Right renal cortex interstitium (tissue), 3 donors: ENCODE data around the gene HS3ST4. TPM values are rescaled to one million over a fixed set of nuclear protein-coding genes. Genes with fewer than 3 reads are reported as not detected.

Experiments
- DNase-seq, 3 donors: peaks; one replicate each; pipeline ENCODE4 v3.0.0-alpha.2; 2013; ENCODE audit warnings: low read depth in 3 of 3, low spot score in 2 of 3
- polyA plus RNA-seq, 3 donors: library from polyadenylated mRNA; unstranded; fragments of 120-200 nt; gene quantifications; one replicate each; pipeline ENCODE4 v1.2.1, GENCODE V29; 2013; ENCODE audit not compliant: insufficient read length in 3 of 3

HS3ST4 gene
- under 1 TPM; 0.27 to 0.57 (median 0.42) TPM for polyA plus RNA-seq

DNA sequence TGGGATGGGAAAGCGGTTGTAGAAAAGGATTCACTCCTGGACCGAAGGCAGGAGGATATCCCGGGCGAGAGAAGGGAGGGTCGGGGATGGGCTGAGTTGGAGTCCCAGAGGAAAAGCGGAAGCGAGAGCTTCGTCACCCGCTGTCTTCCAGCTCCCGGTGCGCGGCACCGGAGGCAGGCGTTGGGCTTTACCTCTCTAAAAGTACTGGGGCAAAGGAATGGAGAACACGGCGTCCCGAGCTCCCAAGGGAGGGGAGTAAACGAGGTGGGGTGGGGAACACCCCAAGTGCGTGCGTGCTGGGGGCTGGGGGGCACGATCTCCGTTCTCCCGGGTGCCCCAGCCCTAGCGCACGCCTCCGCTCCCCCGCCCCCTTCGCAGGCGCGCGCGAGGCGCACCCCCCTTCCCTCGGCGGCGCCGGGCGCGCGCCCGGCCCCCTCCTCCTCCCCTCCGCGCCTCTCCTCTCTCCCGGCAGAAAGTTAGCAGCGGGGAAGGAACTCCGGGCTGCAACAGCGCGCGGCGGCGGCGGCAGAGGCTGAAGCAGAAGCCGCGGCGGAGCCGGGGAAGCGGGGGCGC lies at the start of gene HS3ST4:
Gene HS3ST4 (plus strand): TSS at position 441 of the 573 bp plus-strand sequence.
- DNase-seq, result no peak

GRCh38 chr16:25643633-25644032 lies 48.1 kb upstream of the HS3ST4 start:
- no peak for DNase-seq

DNA sequence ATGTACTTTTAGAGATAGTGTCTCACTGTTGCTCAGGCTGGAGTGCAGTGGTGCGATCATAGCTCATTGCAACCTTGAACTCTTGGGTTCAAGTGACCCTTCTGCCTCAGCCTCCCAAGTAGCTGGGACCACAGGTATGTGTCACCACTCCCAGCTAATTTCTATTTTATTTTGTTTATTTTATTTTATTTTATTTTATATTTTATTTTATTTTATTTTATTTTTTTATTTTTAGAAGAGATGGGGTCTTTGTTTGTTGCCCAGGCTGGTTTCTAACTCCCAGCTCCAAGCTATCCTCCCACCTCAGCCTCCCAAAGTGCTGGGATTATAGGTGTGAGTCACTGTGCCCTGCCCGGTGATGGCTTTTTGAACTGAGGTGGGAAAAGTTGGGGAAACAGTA lies 35.1 kb upstream of the HS3ST4 start:
- no peak for DNase-seq

DNA sequence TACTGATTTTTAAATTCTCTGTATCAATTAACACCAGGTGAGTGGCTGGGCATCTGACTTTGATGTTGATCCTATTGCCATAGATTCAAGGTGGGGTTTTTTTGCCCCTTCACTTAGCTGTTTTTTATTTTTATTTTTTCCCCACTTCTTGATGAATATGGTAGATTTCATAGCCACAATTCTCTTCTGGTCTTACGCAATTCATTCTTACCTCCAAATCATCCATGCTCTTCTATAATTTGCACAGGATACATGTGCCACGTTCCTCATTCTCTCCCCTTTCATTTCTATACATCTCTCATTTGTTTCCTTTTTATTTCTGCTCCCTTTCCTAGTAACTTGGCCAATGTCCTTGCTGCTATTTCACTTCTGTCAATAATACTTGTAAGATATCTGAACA lies 14.9 kb upstream of the HS3ST4 start:
- no peak for DNase-seq

DNA sequence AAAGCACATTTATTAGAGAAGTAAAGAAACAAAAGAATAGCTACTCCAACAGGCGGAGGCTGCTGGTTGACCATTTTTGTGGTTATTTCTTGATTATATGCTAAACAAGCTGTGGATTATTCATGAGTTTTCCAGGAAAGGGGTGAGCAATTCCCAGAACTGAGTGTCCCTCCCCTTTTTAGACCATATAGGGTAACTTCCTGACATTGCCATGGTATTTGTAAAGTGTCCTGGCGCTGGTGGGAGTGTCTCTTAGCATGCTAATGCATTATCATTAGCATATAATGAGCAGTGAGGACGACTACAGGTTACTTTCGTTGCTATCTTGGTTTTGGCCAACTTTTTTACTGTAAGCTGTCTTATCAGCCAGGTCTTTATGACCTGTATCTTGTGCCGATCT lies 12.2 kb upstream of the HS3ST4 start:
- no peak for DNase-seq

- DNase-seq, result no peak
Measured at GRCh38 chr16:25689137-25689836, 2.5 kb upstream of the HS3ST4 start.

DNA sequence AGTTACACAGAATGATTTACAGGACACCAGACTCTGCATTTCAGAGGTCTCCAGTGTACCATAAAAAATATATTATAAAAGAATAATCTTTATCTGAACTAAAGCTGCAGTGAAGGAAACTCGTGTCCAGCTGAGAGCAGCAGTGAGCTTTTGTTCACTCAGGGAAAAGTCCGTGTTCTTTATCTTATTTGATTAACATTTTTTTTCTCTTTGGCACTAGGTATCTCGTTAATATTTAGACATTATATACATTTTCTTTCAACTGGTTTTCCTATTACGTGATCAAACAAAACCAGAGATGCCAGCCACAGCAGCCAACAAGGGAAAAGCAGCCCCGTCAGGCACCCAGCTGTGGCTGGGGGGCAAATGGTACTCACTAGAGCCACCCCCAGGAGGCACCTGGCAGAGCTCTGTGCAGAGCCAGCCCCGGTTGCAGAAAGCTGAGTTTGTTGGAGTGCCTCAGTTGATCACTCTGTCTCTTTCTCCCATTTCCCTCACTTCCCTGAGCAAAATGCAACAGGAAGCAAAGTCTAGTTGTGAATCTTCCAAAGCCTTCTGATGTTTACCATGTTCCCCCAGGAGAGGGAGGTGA lies 1.1 kb upstream of the HS3ST4 start:
- DNase-seq, result no peak

GRCh38 chr16:25692351-25692741 lies 587 bp downstream of the HS3ST4 start:
- DNase-seq, result no peak

GRCh38 chr16:25692742-25693508 lies 1.2 kb downstream of the HS3ST4 start:
- no peak for DNase-seq

- DNase-seq, result no peak
Measured at GRCh38 chr16:25693631-25694030, 1.9 kb downstream of the HS3ST4 start.

- DNase-seq, result no peak
Measured at GRCh38 chr16:25699069-25699468, 7.3 kb downstream of the HS3ST4 start.

- DNase-seq, result no peak
Measured at GRCh38 chr16:25700547-25700946, 8.8 kb downstream of the HS3ST4 start.

- DNase-seq, result no peak
Measured at GRCh38 chr16:25707553-25707952, 15.8 kb downstream of the HS3ST4 start.

DNA sequence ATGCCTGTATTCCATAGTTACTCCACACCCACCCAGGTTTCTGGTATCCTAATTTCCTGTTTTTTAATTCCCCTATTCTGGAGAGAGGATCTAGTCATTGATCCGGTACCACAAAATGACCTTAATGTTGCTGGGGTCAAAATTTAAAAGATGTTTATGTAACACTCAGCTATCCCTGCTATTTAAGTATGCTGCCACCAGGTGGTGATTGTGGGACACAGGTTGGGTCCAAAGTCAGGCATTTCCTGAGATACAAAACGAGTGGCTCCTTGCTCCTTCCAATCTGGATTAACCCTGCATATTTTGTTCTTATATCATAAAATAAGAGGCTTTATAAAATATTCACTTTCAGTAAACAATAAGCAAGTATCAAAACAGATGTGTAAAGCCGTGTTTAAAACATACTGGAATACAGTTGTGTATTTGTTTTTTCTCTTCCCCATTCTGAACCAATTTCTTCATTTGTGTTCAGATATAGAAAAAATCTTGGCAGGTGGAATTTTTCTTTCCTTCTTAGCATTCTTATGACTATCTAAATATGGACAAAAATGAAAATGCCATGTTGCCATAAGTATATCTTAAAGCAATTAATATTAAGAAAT lies 16.3 kb downstream of the HS3ST4 start:
- DNase-seq, result no peak

GRCh38 chr16:25709213-25709612 lies 17.5 kb downstream of the HS3ST4 start:
- DNase-seq, result no peak

DNA sequence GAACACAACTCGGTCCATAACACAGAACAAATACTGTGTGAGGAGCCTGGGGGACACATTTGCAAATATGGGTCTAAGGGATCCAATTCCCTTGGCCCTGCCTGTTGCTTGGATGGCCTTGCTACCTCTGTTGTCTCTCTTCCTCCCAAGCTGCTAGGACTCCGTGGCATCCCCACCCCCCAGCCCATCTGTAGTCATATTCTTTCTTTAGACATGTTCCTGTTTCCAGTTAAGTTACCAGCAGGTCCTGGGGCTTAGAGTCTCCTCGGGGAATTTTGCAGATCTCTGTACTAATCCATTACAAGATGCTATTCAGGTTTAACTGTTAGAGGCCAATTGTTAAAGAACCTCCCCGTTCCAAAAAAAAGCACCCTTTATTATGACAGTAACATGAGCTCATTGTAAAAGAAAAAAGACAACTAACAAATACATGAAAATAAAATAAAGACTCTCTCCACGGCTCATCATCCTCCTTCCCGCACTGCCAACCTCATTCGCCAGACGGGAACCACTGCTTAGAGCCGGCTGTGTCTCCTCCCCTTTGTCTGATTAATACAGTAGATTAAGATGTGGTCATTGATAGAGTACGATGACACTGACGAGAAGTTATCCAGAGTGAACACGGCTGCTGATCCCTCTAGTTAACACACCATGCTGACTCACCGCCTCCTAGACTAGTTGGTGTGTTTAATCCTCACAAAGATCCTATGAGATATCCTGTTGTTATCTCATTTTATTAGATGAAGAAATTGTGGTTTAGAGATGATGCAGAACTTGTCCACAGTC lies 22.2 kb downstream of the HS3ST4 start:
- DNase-seq, result no peak

- DNase-seq, result no peak
Measured at GRCh38 chr16:25716186-25716585, 24.4 kb downstream of the HS3ST4 start.

DNA sequence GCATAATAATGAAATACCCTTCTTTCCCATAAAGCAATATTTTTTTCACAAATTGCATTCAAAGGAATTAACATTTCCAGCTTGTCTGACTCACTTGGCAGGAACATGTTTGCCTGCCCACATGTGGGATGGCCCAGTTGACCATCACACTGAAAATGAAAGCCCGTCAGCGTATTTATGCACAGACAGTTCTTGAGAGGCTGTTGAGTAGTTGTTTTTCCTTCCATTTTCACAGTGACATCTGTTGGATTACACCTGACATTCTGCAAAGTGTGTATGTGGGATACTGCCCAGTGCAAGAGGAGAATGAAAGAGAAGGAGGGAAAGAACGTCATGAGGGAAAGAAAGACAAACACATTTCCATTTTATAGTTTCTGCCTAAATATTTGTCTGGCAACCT lies 29.7 kb downstream of the HS3ST4 start:
- no peak for DNase-seq

GRCh38 chr16:25726430-25727098 lies 34.8 kb downstream of the HS3ST4 start:
- DNase-seq, result no peak
